Karpas-422 (cell line): Measurements from ENCODE around the gene NKAIN2. TPM values are rescaled to one million over a fixed set of nuclear protein-coding genes. Genes with fewer than 3 reads are reported as not detected.

Experiments used
- DNase-seq: peaks from one replicate; pipeline ENCODE4 v3.0.0-alpha.2; 2015
- H2AFZ ChIP-seq: fragments of 200-600 bp; sonication (generic); 2 replicates; pipeline ENCODE4 v1.6.1; 2014; ENCODE audit warnings: antibody characterized with exemption, low read length, mixed read lengths
- H3K27ac ChIP-seq: fragments of 200-600 bp; sonication (generic); 2 replicates; pipeline ENCODE4 v1.5.1; 2014; ENCODE audit warnings: mild to moderate bottlenecking, low read length, moderate library complexity
- H3K27me3 ChIP-seq: fragments of 200-600 bp; sonication (generic); 2 replicates; pipeline ENCODE4 v1.6.1; 2014; ENCODE audit warnings: low read length, mixed read lengths
- H3K36me3 ChIP-seq: fragments of 200-600 bp; sonication (generic); 2 replicates; pipeline ENCODE4 v1.6.1; 2014; ENCODE audit warnings: low read length, mixed read lengths; ENCODE audit not compliant: insufficient read depth
- H3K4me1 ChIP-seq: fragments of 200-600 bp; sonication (generic); 2 replicates; pipeline ENCODE4 v1.6.1; 2014; ENCODE audit warnings: mild to moderate bottlenecking, low read length, mixed read lengths
- H3K4me2 ChIP-seq: fragments of 200-600 bp; sonication (generic); 2 replicates; pipeline ENCODE4 v1.6.1; 2014; ENCODE audit warnings: low read length, low read depth, mild to moderate bottlenecking; ENCODE audit not compliant: poor library complexity, severe bottlenecking
- H3K4me3 ChIP-seq: fragments of 200-600 bp; sonication (generic); 2 replicates; pipeline ENCODE4 v1.5.1; 2014; ENCODE audit warnings: mild to moderate bottlenecking, antibody characterized with exemption, low read length, mixed read lengths
- H3K79me2 ChIP-seq: fragments of 200-600 bp; sonication (generic); 2 replicates; pipeline ENCODE4 v1.6.1; 2014; ENCODE audit warnings: mild to moderate bottlenecking, low read length, mixed read lengths
- H3K9ac ChIP-seq: fragments of 200-600 bp; sonication (generic); 2 replicates; pipeline ENCODE4 v1.6.0; 2014; ENCODE audit warnings: low read length
- H3K9me2 ChIP-seq: fragments of 200-600 bp; sonication (generic), shearing (Covaris generic); replicated peaks from 2 replicates; pipeline ENCODE4 v1.6.0; 2014; ENCODE audit warnings: mild to moderate bottlenecking, low read length, moderate library complexity; ENCODE audit not compliant: insufficient read depth
- H3K9me3 ChIP-seq: fragments of 300-700, 200-600 bp; sonication (generic); 2 replicates; pipeline ENCODE4 v1.6.1; 2014; ENCODE audit warnings: low read length, mixed read lengths
- H4K20me1 ChIP-seq: fragments of 200-600 bp; sonication (generic); 2 replicates; pipeline ENCODE4 v1.6.1; 2014; ENCODE audit warnings: mild to moderate bottlenecking, antibody characterized with exemption, low read length, low read depth; ENCODE audit not compliant: insufficient read depth
- total RNA-seq: library from RNA; depleted of rRNA; stranded (reverse); fragments of >200 nt; shearing (Covaris generic); gene quantifications from 2 replicates; pipeline ENCODE4 v1.2.3, GENCODE V29; 2014; ENCODE audit warnings: low replicate concordance

The NKAIN2 gene
- total RNA-seq, 1 experiment from 2014 or later: not detected

DNA sequence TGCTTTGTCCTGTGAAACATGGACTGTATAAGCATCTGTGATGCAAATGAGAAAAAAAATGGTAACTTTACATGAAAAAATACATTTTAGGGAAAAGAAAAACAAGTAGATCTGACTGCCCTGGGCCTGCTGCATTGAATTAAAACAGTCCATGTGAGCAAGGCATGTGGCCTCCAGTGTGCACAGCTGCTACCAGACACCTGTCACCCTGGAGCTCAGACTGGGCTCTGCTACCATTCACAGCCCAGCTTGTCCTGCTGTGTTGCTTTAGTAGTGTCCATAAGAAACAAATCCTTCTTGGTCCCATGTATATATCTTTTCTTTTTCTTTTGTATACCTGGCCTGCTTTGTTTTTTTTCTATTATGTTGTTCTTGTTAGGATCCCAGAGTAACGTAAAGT lies 315.9 kb downstream of the NKAIN2 start:
- H3K4me2 ChIP-seq: no peak overlapping the region
- H3K4me3 ChIP-seq: no peak overlapping the region
- DNase-seq: no peak
- H3K4me1 ChIP-seq: no peaks in the 10 kb centered on the region
- H3K27ac ChIP-seq: no peak overlapping the region
- H3K36me3 ChIP-seq: no peaks in the 10 kb centered on the region
- H3K9ac ChIP-seq: no peak overlapping the region
- H3K27me3 ChIP-seq: no peaks in the 10 kb centered on the region
- H3K9me3 ChIP-seq: peaks cover 20% of the 10 kb centered on the region; the same call in 1 of the 2 replicates
- H2AFZ ChIP-seq: no peak overlapping the region
- no peaks in the 10 kb centered on the region for H3K79me2 ChIP-seq
- H3K9me2 ChIP-seq: no peaks in the 10 kb centered on the region
- H4K20me1 ChIP-seq: no peaks in the 10 kb centered on the region

DNA sequence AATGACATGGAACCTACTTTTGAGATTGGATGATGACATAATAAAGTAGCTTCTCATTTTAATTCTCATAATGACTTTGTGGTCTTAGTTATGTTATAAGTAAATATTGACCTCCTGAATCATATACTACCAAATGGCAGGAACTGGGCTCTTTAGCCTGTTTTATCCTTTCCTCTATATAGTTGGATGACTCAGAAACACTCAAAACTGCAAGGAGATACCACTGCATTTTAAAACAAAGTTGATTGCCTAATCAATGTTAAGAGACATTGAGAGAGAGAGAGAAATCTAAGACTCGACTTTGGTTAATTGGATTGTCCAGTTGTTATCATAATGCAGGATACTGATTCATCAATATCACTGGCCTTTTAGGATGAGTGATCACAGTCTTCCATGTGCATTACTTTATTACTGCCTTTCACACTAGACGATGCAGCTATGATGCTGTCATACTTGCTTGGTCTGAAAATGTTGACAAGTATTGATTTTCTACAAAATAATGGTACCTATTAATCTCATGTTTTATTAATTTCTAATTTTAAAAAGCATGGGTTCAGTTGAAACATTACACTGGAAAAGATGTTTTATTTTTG lies 320.0 kb downstream of the NKAIN2 start:
- no peaks in the 10 kb centered on the region for H3K79me2 ChIP-seq
- H3K36me3 ChIP-seq: no peaks in the 10 kb centered on the region
- H2AFZ ChIP-seq: no peak overlapping the region
- H3K4me1 ChIP-seq: no peaks in the 10 kb centered on the region
- no peaks in the 10 kb centered on the region for H3K9me2 ChIP-seq
- H3K4me3 ChIP-seq: no peak overlapping the region
- no peaks in the 10 kb centered on the region for H3K27me3 ChIP-seq
- H3K4me2 ChIP-seq: no peak overlapping the region
- H3K27ac ChIP-seq: no peak overlapping the region
- H3K9ac ChIP-seq: no peak overlapping the region
- DNase-seq: no peak
- H4K20me1 ChIP-seq: no peaks in the 10 kb centered on the region
- peaks cover 9% of the 10 kb centered on the region; the same call in 1 of the 2 replicates for H3K9me3 ChIP-seq

GRCh38 chr6:124131259-124131658 lies 327.6 kb downstream of the NKAIN2 start:
- DNase-seq: no peak
- Histone ChIP-seq H3K27me3 (no peaks in the 10 kb centered on the region), H3K27ac (no peak overlapping the region), H3K4me3 (no peak overlapping the region), H3K4me2 (no peak overlapping the region), H3K9me3 (peaks cover 12% of the 10 kb centered on the region; the same call in 1 of the 2 replicates), H3K9ac (no peak overlapping the region), H3K9me2 (no peaks in the 10 kb centered on the region), H3K4me1 (no peaks in the 10 kb centered on the region), H4K20me1 (no peaks in the 10 kb centered on the region), H3K36me3 (no peaks in the 10 kb centered on the region), H3K79me2 (no peaks in the 10 kb centered on the region), H2AFZ (no peak overlapping the region)

- Histone ChIP-seq H3K27ac (no peak overlapping the region), H3K4me1 (no peaks in the 10 kb centered on the region), H3K27me3 (no peaks in the 10 kb centered on the region), H3K4me2 (no peak overlapping the region), H4K20me1 (no peaks in the 10 kb centered on the region), H3K36me3 (no peaks in the 10 kb centered on the region), H3K9ac (no peak overlapping the region), H3K9me2 (no peaks in the 10 kb centered on the region), H3K4me3 (no peak overlapping the region), H3K9me3 (peaks cover 12% of the 10 kb centered on the region; the same call in 1 of the 2 replicates), H3K79me2 (no peaks in the 10 kb centered on the region), H2AFZ (no peak overlapping the region)
- no peak for DNase-seq
Measured at GRCh38 chr6:124131779-124132178, 328.1 kb downstream of the NKAIN2 start.

- no peak overlapping the region for H3K9ac ChIP-seq
- H4K20me1 ChIP-seq: no peaks in the 10 kb centered on the region
- H2AFZ ChIP-seq: no peak overlapping the region
- H3K4me3 ChIP-seq: no peak overlapping the region
- H3K27me3 ChIP-seq: no peaks in the 10 kb centered on the region
- H3K27ac ChIP-seq: no peak overlapping the region
- no peaks in the 10 kb centered on the region for H3K79me2 ChIP-seq
- no peaks in the 10 kb centered on the region for H3K36me3 ChIP-seq
- H3K9me3 ChIP-seq: peaks cover 12% of the 10 kb centered on the region; the same call in 1 of the 2 replicates
- no peaks in the 10 kb centered on the region for H3K4me1 ChIP-seq
- DNase-seq: no peak
- H3K4me2 ChIP-seq: no peak overlapping the region
- H3K9me2 ChIP-seq: no peaks in the 10 kb centered on the region
Measured at GRCh38 chr6:124132256-124132655, 328.6 kb downstream of the NKAIN2 start.

DNA sequence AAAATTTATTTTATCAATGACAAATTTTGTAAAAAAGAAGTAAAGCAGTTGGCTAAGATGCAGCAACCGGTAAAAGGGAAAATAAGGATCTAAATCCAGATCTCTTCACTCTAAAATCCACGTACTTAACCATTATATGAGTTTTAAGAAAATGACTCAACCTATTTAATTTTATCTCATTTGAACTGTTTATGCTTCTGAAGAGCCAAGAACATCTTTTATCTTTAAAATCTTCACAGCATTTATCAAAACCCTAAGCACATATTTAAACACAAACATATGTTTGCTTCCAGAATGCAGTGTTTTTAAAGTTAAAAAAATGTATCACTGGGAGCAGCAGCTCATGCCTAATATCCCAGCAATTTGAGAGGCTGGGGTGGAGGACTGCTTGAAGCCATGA lies 339.2 kb downstream of the NKAIN2 start:
- no peak for DNase-seq
- no peaks in the 10 kb centered on the region for H3K79me2 ChIP-seq
- H2AFZ ChIP-seq: no peak overlapping the region
- H3K9ac ChIP-seq: no peak overlapping the region
- no peak overlapping the region for H3K4me3 ChIP-seq
- no peaks in the 10 kb centered on the region for H4K20me1 ChIP-seq
- no peak overlapping the region for H3K27ac ChIP-seq
- H3K9me3 ChIP-seq: peaks cover 15% of the 10 kb centered on the region; the same call in 1 of the 2 replicates
- H3K4me1 ChIP-seq: no peaks in the 10 kb centered on the region
- H3K36me3 ChIP-seq: no peaks in the 10 kb centered on the region
- H3K27me3 ChIP-seq: no peaks in the 10 kb centered on the region
- H3K9me2 ChIP-seq: no peaks in the 10 kb centered on the region
- no peak overlapping the region for H3K4me2 ChIP-seq

GRCh38 chr6:124143435-124143834 lies 339.8 kb downstream of the NKAIN2 start:
- Histone ChIP-seq H3K4me1 (no peaks in the 10 kb centered on the region), H3K4me3 (no peak overlapping the region), H3K9me2 (no peaks in the 10 kb centered on the region), H3K9ac (no peak overlapping the region), H3K36me3 (no peaks in the 10 kb centered on the region), H3K4me2 (no peak overlapping the region), H3K27me3 (no peaks in the 10 kb centered on the region), H3K27ac (no peak overlapping the region), H4K20me1 (no peaks in the 10 kb centered on the region), H3K9me3 (peaks cover 16% of the 10 kb centered on the region; the same call in 1 of the 2 replicates), H3K79me2 (no peaks in the 10 kb centered on the region), H2AFZ (no peak overlapping the region)
- DNase-seq: no peak

DNA sequence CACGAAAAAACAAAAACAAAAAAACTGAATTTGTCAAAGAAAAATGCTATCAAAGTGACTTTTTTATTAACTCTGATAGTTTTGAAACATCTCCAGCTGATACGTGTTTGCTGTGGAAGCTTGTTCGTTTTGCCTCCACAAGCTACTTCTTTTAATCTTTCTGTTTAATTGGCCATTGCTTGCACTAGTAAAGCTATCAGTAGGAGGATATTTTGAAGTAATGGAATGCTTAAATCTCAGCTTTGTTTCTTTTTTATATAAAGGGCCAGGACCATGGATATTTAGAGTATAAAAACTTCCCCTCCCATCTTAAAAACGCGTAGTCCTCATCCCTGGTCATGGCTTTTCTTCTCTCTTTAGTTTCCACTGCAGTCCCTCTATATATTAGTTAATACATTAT lies 344.0 kb downstream of the NKAIN2 start:
- Histone ChIP-seq H3K79me2 (no peaks in the 10 kb centered on the region), H3K27me3 (no peaks in the 10 kb centered on the region), H3K4me3 (no peak overlapping the region), H3K9ac (no peak overlapping the region), H3K9me3 (peaks cover 23% of the 10 kb centered on the region), H3K9me2 (no peaks in the 10 kb centered on the region), H3K36me3 (no peaks in the 10 kb centered on the region), H4K20me1 (no peaks in the 10 kb centered on the region), H3K4me2 (no peak overlapping the region), H3K4me1 (no peaks in the 10 kb centered on the region), H3K27ac (no peak overlapping the region), H2AFZ (no peak overlapping the region)
- DNase-seq: no peak
